ENCODE results near the gene SLC9A9. TPM values are rescaled to one million over a fixed set of nuclear protein-coding genes. Genes with fewer than 3 reads are reported as not detected.

SLC9A9 gene
- total and polyA plus RNA-seq, 8 donors: 0.58 to 29.7 (median 14.0) TPM

DNA sequence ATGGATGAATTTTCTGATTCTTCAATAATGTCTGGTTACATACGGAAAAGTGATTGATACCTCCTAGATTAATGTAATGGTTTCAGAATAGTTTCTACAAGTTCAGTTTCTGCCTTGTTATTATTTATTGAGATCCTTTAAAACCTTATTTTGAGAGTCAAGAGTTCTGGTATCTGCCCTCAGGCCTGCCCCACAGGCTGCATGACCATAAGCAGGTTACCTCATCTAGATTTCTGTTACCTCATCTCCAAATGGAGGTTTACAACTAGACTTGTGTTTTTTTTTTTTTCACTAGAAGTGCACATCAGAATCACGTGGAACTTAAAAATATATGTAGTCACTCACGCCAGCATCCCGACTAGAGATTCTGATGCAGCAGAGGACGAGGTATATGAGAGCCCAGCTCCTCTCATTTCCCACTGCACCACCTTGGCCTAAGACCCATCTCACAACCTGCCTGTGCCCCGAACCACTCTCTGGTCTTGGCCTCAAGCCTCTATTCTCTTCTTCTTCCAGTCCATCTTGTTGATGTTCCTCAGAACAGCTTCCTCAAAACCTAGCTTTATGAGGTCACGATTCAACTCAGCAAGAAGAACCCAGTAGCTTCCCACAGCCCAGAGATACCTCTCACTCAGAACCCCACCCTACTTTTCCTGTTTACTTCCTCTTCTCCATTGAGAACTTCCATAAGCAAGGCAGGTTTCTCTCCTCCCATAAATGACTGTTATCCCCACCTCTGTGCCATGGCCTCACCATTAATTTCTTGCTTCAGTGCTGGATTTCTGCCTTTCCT is 375.3 kb downstream of the SLC9A9 start:
- no peak for DNase-seq
- H3K27ac ChIP-seq: no peak overlapping the region
- WGBS, 5 donors: 91 to 95% (median 95%) methylated on average over 7 of the region's 7 CpGs
- H3K4me1 ChIP-seq: no peaks in the 10 kb centered on the region
- H3K36me3 ChIP-seq: no peaks in the 10 kb centered on the region
- intact Hi-C loops (cut with DNase I; ENCODE audit: low total_unique reads): no loop called here
- H3K4me3 ChIP-seq: no peak overlapping the region
- TF ChIP-seq EP300 (IDR thresholded peaks at IDR 0.05): no peak
- TF ChIP-seq, protein P1, sequence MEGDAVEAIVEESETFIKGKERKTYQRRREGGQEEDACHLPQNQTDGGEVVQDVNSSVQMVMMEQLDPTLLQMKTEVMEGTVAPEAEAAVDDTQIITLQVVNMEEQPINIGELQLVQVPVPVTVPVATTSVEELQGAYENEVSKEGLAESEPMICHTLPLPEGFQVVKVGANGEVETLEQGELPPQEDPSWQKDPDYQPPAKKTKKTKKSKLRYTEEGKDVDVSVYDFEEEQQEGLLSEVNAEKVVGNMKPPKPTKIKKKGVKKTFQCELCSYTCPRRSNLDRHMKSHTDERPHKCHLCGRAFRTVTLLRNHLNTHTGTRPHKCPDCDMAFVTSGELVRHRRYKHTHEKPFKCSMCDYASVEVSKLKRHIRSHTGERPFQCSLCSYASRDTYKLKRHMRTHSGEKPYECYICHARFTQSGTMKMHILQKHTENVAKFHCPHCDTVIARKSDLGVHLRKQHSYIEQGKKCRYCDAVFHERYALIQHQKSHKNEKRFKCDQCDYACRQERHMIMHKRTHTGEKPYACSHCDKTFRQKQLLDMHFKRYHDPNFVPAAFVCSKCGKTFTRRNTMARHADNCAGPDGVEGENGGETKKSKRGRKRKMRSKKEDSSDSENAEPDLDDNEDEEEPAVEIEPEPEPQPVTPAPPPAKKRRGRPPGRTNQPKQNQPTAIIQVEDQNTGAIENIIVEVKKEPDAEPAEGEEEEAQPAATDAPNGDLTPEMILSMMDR (IDR thresholded peaks at IDR 0.05): no peak
- no peak for TF ChIP-seq POLR2A (IDR thresholded peaks at IDR 0.05)
- no peak for TF ChIP-seq POLR2AphosphoS5 (IDR thresholded peaks at IDR 0.05)
- no peaks in the 10 kb centered on the region for H3K9me3 ChIP-seq
- H3K27me3 ChIP-seq: no peaks in the 10 kb centered on the region

DNA sequence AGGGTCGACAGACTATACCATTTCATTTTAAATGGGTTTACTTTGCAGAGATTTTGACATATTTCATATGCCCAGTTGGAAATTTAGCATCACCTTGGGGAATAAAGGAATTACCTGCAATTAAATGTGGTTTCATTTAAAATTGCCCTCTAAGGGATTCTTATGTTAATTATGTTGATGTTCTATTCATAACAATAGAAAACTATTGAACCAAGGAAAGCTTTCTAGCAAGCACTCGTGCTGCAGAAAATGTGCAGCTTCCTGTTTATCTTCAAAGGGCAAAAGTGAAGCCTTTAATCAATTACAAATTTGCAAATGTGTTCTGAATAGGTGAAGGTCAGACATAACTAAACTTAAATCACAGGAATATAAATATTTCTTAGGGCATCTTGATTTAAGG is 376.6 kb downstream of the SLC9A9 start:
- Histone ChIP-seq H3K36me3 (peaks cover 0 to under 1% (median 0%) of the 10 kb centered on the region in 4 donors), H3K4me1 (no peaks in the 10 kb centered on the region), H3K9me3 (no peaks in the 10 kb centered on the region), H3K4me3 (no peak overlapping the region), H3K27ac (no peak overlapping the region), H3K27me3 (no peaks in the 10 kb centered on the region)
- DNase-seq: no peak
- WGBS, 5 donors: 29 to 62% (median 53%) methylated on average over 2 of the region's 2 CpGs
- intact Hi-C loops (cut with DNase I; ENCODE audit: low total_unique reads): no loop called here
- TF ChIP-seq POLR2AphosphoS5 (IDR thresholded peaks at IDR 0.05) (no peak), EP300 (IDR thresholded peaks at IDR 0.05) (no peak), POLR2A (IDR thresholded peaks at IDR 0.05) (no peak)
- TF ChIP-seq, protein P1 (IDR thresholded peaks at IDR 0.05): no peak

DNA sequence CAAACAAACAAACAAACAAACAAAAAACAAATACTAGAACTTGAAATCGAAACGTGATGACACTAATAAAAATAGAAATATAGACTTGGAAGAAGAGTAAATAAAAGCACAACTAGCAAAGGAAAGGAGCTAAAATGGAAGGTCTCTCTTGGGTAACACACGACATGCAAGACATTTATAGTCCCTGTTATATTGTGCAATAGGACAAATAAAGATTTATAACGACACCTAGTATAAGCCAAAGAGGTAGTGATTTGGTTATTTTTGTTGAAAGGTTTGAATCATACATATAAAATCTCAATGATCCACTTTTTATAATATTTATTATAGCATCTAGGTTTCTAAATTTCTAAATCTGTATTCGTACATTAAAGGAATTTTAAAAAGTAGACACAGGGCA is 379.1 kb downstream of the SLC9A9 start:
- intact Hi-C loops (cut with DNase I; ENCODE audit: low total_unique reads): no loop called here
- no peaks in the 10 kb centered on the region for H3K4me1 ChIP-seq
- no peak for DNase-seq
- H3K27me3 ChIP-seq: no peaks in the 10 kb centered on the region
- no peak overlapping the region for H3K27ac ChIP-seq
- H3K9me3 ChIP-seq: no peaks in the 10 kb centered on the region
- H3K36me3 ChIP-seq: peaks cover 0 to 10% (median 7%) of the 10 kb centered on the region in 4 donors
- no peak overlapping the region for H3K4me3 ChIP-seq
- 71 to 91% (median 79%) methylated on average over 5 of the region's 5 CpGs for WGBS, 5 donors
- no peak for TF ChIP-seq POLR2A (IDR thresholded peaks at IDR 0.05)

DNA sequence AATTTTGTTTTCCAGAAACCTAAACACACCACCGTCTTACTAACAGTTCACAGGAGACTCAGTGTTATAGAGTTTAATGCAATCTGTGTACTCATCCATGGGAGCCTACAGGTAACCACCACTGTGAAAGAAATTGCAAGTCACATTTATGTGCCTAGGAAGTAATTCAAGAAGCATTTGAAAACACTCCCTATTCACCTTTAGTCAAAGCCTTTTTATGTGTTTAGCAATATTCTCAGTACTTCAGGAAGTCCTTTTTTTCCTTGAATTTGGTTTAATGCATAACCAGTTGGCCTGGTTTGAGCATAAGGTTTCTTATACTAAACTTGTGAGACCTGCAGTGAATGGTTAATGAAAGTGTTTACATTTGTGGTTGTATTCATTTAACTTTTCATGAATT is 382.6 kb downstream of the SLC9A9 start:
- no peaks in the 10 kb centered on the region for H3K9me3 ChIP-seq
- H3K4me1 ChIP-seq: no peaks in the 10 kb centered on the region
- H3K4me3 ChIP-seq: no peak overlapping the region
- peaks cover 0 to 10% (median 9%) of the 10 kb centered on the region in 4 donors for H3K36me3 ChIP-seq
- no peaks in the 10 kb centered on the region for H3K27me3 ChIP-seq
- H3K27ac ChIP-seq: no peak overlapping the region
- DNase-seq: peak in 1 of 2 donors; percentile 30
- 71 to 91% (median 77%) methylated on average over 1 of the region's 1 CpG for WGBS, 5 donors
- intact Hi-C loops (cut with DNase I; ENCODE audit: low total_unique reads): no loop called here
- TF ChIP-seq EP300 (IDR thresholded peaks at IDR 0.05) (no peak), POLR2AphosphoS5 (IDR thresholded peaks at IDR 0.05) (no peak), POLR2A (IDR thresholded peaks at IDR 0.05) (no peak)
- TF ChIP-seq, protein P1 (IDR thresholded peaks at IDR 0.05): no peak

DNA sequence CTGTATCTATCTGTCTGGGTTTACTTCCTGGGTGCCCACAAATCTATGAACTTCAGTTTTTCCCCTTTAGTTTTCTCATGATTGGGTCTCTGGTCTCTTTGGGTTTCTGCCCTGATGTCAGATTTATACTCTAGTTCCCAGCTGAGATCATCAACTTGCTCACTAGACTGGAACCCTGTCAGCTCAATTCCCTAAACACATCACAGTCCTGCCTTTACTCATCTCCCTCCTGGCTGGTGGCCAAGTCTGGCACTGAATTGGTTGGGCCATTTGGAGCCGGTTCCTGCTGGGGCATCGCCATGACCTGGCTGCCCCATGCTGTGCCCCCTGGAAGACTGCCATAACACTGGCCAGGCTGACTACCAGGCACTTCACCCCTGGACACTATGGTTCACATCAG is 383.4 kb downstream of the SLC9A9 start:
- Histone ChIP-seq H3K9me3 (no peaks in the 10 kb centered on the region), H3K4me3 (no peak overlapping the region), H3K4me1 (no peaks in the 10 kb centered on the region), H3K27me3 (no peaks in the 10 kb centered on the region), H3K27ac (no peak overlapping the region), H3K36me3 (peaks cover 0 to 10% (median 9%) of the 10 kb centered on the region in 4 donors)
- TF ChIP-seq, protein P1 (IDR thresholded peaks at IDR 0.05): no peak
- TF ChIP-seq POLR2A (IDR thresholded peaks at IDR 0.05): no peak
- TF ChIP-seq POLR2AphosphoS5 (IDR thresholded peaks at IDR 0.05): no peak
- TF ChIP-seq EP300 (IDR thresholded peaks at IDR 0.05): no peak
- WGBS, 5 donors: 38 to 79% (median 69%) methylated on average over 2 of the region's 2 CpGs
- intact Hi-C loops (cut with DNase I; ENCODE audit: low total_unique reads): no loop called here
- no peak for DNase-seq
